GM12873 (cell line): ENCODE results near the gene RSU1.

Source experiments
- CTCF ChIP-seq: IDR thresholded peaks from 2 replicates; pipeline ENCODE4 v1.5.1; 2012; ENCODE audit warnings: low read depth, mild to moderate bottlenecking, moderate library complexity, low read length, control low read depth; ENCODE audit not compliant: insufficient read depth; ENCODE audit errors: missing control alignments

Gene RSU1

GRCh38 chr10:16720812-16721211 lies 96.4 kb downstream of the RSU1 start:
- TF ChIP-seq CTCF, result no peak

GRCh38 chr10:16717622-16718395 lies 99.4 kb downstream of the RSU1 start:
- TF ChIP-seq CTCF, result no peak

GRCh38 chr10:16716051-16716450 lies 101.2 kb downstream of the RSU1 start:
- no peak for TF ChIP-seq CTCF

- no peak for TF ChIP-seq CTCF
Observed at GRCh38 chr10:16713290-16713689, 103.9 kb downstream of the RSU1 start.

GRCh38 chr10:16712883-16713282 lies 104.3 kb downstream of the RSU1 start:
- TF ChIP-seq CTCF, result no peak

- TF ChIP-seq CTCF, result no peak
Observed at GRCh38 chr10:16700331-16700730, 116.9 kb downstream of the RSU1 start.

- no peak for TF ChIP-seq CTCF
Observed at GRCh38 chr10:16699435-16700057, 117.7 kb downstream of the RSU1 start.
